A549 (cell line): ENCODE data around the gene PISD. TPM values are rescaled to one million over a fixed set of nuclear protein-coding genes. Genes with fewer than 3 reads are reported as not detected.
A peak's percentile ranks its signal among the peaks of the same experiment; 100 is the strongest.

Experiments
- ATAC-seq, 2 experiments: fragments of 200-7000 bp in 1 of 2; fragments of >200 bp in 1 of 2; cut with Nextera tagmentation in 1 of 2; cut with Tn5 transposase in 1 of 2; 3 replicates each; pipeline versions ENCODE4 v1.8.0 to v1.9.1; 2018 to 2020; ENCODE audit warnings: mild to moderate bottlenecking in 1 of 2, moderate library complexity in 1 of 2
- CTCF ChIA-PET: fragments of 300-600 bp; sonication (Branson Sonifier 250); formaldehyde crosslinking; extraction: SDS; loops from one replicate; lab custom pipeline; 2021; ENCODE audit warnings: antibody characterized with exemption, inconsistent platforms; lab: Yijun Ruan, JAX
- POLR2A ChIA-PET: fragments of 350-600 bp; formaldehyde crosslinking; extraction: SDS; loops from one replicate; lab custom pipeline; 2021; ENCODE audit warnings: antibody characterized with exemption, inconsistent platforms; lab: Yijun Ruan, JAX
- DNase-seq, 2 experiments: peaks; one replicate each; pipeline versions ENCODE4 v3.0.0 to v3.0.0-alpha.2; 2011 to 2016; ENCODE audit warnings: low read depth in 1 of 2, low spot score in 1 of 2
- FAIRE-seq: peaks from 2 replicates; lab custom pipeline; 2011; peaks lifted over from hg19 to GRCh38; lab: Jason Lieb, UNC
- H3K27ac ChIP-seq, 2 experiments: fragments of >200 bp; sonication (Bioruptor Twin); formaldehyde crosslinking; 3 replicates each; pipeline ENCODE4 v1.5.1; 2016 to 2017
- H3K4me1 ChIP-seq: fragments of >200 bp; sonication (Bioruptor Twin); formaldehyde crosslinking; 3 replicates; pipeline ENCODE4 v1.6.1; 2016
- H3K4me2 ChIP-seq: fragments of >200 bp; sonication (Bioruptor Twin); formaldehyde crosslinking; 3 replicates; pipeline ENCODE4 v1.6.1; 2016
- H3K4me3 ChIP-seq: fragments of >200 bp; sonication (Bioruptor Twin); formaldehyde crosslinking; 3 replicates; pipeline ENCODE4 v1.5.1; 2016
- H3K9me3 ChIP-seq: fragments of >200 bp; sonication (Bioruptor Twin); formaldehyde crosslinking; 3 replicates; pipeline ENCODE4 v1.6.1; 2016
- CEBPB ChIP-seq, 2 experiments: fragments of >200 bp in 1 of 2; sonication (Bioruptor Twin) in 1 of 2; formaldehyde crosslinking in 1 of 2; IDR thresholded peaks; 2 replicates each; pipeline ENCODE4 v1.6.1; 2012 to 2016
- CHD2 ChIP-seq: fragments of 150-350 bp; IDR thresholded peaks from 2 replicates; pipeline ENCODE4 v1.6.1; 2014; ENCODE audit warnings: low read length; ENCODE audit not compliant: partially characterized antibody
- EHMT2 ChIP-seq: fragments of 200-600 bp; sonication (generic); IDR thresholded peaks from 2 replicates; pipeline ENCODE4 v1.6.1; 2016; ENCODE audit warnings: antibody characterized with exemption, low read depth, mild to moderate bottlenecking, moderate library complexity
- EP300 ChIP-seq, 2 experiments: fragments of >200 bp; sonication (Bioruptor Twin); formaldehyde crosslinking; IDR thresholded peaks; 2 replicates in 1 of 2; 3 replicates in 1 of 2; pipeline ENCODE4 v1.6.1; 2016 to 2017
- FOSB ChIP-seq: fragments of 250-450 bp; sonication (Bioruptor Pico); IDR thresholded peaks from 2 replicates; pipeline ENCODE4 v1.5.0; 2020; ENCODE audit warnings: mild to moderate bottlenecking, moderate library complexity
- GATA3 ChIP-seq: IDR thresholded peaks from 2 replicates; pipeline ENCODE4 v1.6.1; 2012; ENCODE audit warnings: borderline replicate concordance
- HOXA7 ChIP-seq: fragments of 250-450 bp; sonication (Bioruptor Pico); IDR thresholded peaks from 2 replicates; pipeline ENCODE4 v1.5.0; 2020; ENCODE audit warnings: mild to moderate bottlenecking, moderate library complexity
- JUNB ChIP-seq: fragments of >200 bp; sonication (Bioruptor Twin); formaldehyde crosslinking; IDR thresholded peaks from 2 replicates; pipeline ENCODE4 v1.6.1; 2016
- KDM5A ChIP-seq: fragments of 200-600 bp; sonication (generic); IDR thresholded peaks from 2 replicates; pipeline ENCODE4 v1.6.1; 2016; ENCODE audit warnings: antibody characterized with exemption, mild to moderate bottlenecking
- NFE2L2 ChIP-seq: fragments of 150-350 bp; conservative IDR thresholded peaks from 2 replicates; pipeline ENCODE4 v1.6.1; 2014; ENCODE audit warnings: low read length
- NR3C1 ChIP-seq: fragments of >200 bp; sonication (Bioruptor Twin); formaldehyde crosslinking; IDR thresholded peaks from 3 replicates; pipeline ENCODE4 v1.6.1; 2017
- RCOR1 ChIP-seq: fragments of 150-350 bp; IDR thresholded peaks from 2 replicates; pipeline ENCODE4 v1.6.1; 2014; ENCODE audit warnings: antibody characterized with exemption, low read length, low read depth
- RFX5 ChIP-seq: fragments of 450-650 bp; IDR thresholded peaks from 2 replicates; pipeline ENCODE4 v1.7.1; 2014; ENCODE audit warnings: antibody characterized with exemption, mild to moderate bottlenecking, moderate library complexity
- RNF2 ChIP-seq: fragments of 200-600 bp; sonication (generic); IDR thresholded peaks from 2 replicates; pipeline ENCODE4 v1.6.1; 2016; ENCODE audit warnings: low read depth, mild to moderate bottlenecking, antibody characterized with exemption, moderate library complexity, borderline replicate concordance
- TP53 ChIP-seq: fragments of 250-450 bp; sonication (Bioruptor Pico); IDR thresholded peaks from 2 replicates; pipeline ENCODE4 v1.5.0; 2021; ENCODE audit warnings: mild to moderate bottlenecking, moderate library complexity
- ZC3H11A ChIP-seq: fragments of 450-650 bp; IDR thresholded peaks from 2 replicates; pipeline ENCODE4 v1.6.1; 2014; ENCODE audit warnings: antibody characterized with exemption, mild to moderate bottlenecking
- ZFP36 ChIP-seq: fragments of 450-650 bp; IDR thresholded peaks from 2 replicates; pipeline ENCODE4 v1.6.1; 2014; ENCODE audit warnings: borderline replicate concordance; ENCODE audit not compliant: partially characterized antibody
- WGBS: methylation state at CpG from one replicate; pipeline ENCODE4 v1.1.6; 2017; ENCODE audit errors: missing lambda C conversion rate; 5-methylcytosine and 5-hydroxymethylcytosine counted together
- polyA plus RNA-seq, 4 experiments: library from polyadenylated mRNA; depleted of rRNA in 3 of 4; stranded (reverse); fragments of >200 nt; fragmentation: RNase III in 1 of 4; extraction: RNeasy Plus Mini Kit Qiagen cat#74134 plus additional on column Dnase treatment in 1 of 4; gene quantifications; 2 replicates in 3 of 4; 3 replicates in 1 of 4; pipeline ENCODE4 v1.2.3, GENCODE V29; 2011 to 2017
- TF ChIP-seq, protein P1 (sequence below): fragments of >200 bp; sonication (Bioruptor Twin); formaldehyde crosslinking; IDR thresholded peaks from 3 replicates; pipeline ENCODE4 v1.6.1; 2016
- TF ChIP-seq, protein P2 (sequence below): IDR thresholded peaks from 2 replicates; pipeline ENCODE4 v1.6.1; 2012; ENCODE audit warnings: low read depth, borderline replicate concordance
- TF ChIP-seq, protein P3 (sequence below): fragments of 200-600 bp; sonication (generic); IDR thresholded peaks from 2 replicates; pipeline ENCODE4 v1.6.1; 2016; ENCODE audit warnings: antibody characterized with exemption, mild to moderate bottlenecking, moderate library complexity
- TF ChIP-seq, protein P4 (sequence below): fragments of 150-350 bp; IDR thresholded peaks from 2 replicates; pipeline ENCODE4 v1.6.1; 2014; ENCODE audit warnings: low read depth, mild to moderate bottlenecking, low read length
- TF ChIP-seq, protein P5 (sequence below): fragments of 450-650 bp; IDR thresholded peaks from 2 replicates; pipeline ENCODE4 v1.6.1; 2014; ENCODE audit warnings: antibody characterized with exemption
- TF ChIP-seq, protein P6 (sequence below): fragments of 250-450 bp; sonication (Bioruptor Pico); IDR thresholded peaks from 2 replicates; pipeline ENCODE4 v1.5.0; 2021; ENCODE audit warnings: mild to moderate bottlenecking, moderate library complexity, borderline replicate concordance

The PISD gene
- polyA plus RNA-seq, 2 of the 4 experiments (the other 2 are of a cell fraction): 11.0 to 17.3 TPM

DNA sequence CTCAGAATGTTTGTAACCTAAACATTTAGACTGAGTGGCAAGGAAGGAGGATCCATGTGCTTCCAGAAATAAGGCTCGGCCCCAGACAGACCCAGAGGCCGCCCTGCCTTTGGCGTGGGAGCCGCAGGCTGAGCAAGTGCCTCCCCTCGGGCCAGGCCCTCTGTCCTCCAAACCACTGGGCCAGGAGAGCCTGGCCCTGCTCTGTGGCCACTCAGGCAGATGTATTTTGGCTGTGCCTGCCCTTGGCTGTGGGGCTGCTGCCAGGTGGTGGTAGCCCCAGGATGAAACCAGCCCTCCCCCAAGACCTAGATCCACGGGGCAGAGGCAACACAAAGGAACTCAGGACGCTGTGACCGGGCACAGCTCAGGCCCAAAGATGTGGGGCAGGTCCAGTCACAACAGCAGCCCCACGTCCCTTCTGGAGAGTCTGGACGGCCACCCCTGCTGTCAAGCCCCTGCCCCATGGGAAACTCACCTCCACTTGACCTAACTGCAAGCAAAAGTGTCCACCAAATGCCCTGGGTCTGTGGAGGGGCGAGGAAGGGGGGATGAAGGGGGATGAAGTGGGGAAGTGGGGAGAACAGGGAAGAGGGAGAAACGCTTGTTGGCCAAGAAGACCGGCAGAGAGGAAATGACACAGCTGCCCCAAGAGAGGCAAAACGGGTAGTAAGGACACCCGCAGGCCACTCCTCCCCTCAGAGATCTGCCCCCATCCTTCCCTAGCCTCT is 24.0 kb downstream of the PISD start:
- 72% methylated on average over 11 of the region's 15 CpGs for WGBS
- ATAC-seq (peak in 1 of 2 experiments; percentile 25; a peak in 1 of 6 replicates), DNase-seq (no peak), FAIRE-seq (no peak)
- no peaks in the 10 kb centered on the region for H3K9me3 ChIP-seq
- H3K4me3 ChIP-seq: no peak overlapping the region
- no peak for TF ChIP-seq KDM5A
- TF ChIP-seq, protein P1, sequence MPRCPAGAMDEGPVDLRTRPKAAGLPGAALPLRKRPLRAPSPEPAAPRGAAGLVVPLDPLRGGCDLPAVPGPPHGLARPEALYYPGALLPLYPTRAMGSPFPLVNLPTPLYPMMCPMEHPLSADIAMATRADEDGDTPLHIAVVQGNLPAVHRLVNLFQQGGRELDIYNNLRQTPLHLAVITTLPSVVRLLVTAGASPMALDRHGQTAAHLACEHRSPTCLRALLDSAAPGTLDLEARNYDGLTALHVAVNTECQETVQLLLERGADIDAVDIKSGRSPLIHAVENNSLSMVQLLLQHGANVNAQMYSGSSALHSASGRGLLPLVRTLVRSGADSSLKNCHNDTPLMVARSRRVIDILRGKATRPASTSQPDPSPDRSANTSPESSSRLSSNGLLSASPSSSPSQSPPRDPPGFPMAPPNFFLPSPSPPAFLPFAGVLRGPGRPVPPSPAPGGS: no peak
- no peak for TF ChIP-seq RNF2
- no peak for TF ChIP-seq FOSB
- TF ChIP-seq, protein P2, sequence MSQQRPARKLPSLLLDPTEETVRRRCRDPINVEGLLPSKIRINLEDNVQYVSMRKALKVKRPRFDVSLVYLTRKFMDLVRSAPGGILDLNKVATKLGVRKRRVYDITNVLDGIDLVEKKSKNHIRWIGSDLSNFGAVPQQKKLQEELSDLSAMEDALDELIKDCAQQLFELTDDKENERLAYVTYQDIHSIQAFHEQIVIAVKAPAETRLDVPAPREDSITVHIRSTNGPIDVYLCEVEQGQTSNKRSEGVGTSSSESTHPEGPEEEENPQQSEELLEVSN: no peak
- TF ChIP-seq, protein P3, sequence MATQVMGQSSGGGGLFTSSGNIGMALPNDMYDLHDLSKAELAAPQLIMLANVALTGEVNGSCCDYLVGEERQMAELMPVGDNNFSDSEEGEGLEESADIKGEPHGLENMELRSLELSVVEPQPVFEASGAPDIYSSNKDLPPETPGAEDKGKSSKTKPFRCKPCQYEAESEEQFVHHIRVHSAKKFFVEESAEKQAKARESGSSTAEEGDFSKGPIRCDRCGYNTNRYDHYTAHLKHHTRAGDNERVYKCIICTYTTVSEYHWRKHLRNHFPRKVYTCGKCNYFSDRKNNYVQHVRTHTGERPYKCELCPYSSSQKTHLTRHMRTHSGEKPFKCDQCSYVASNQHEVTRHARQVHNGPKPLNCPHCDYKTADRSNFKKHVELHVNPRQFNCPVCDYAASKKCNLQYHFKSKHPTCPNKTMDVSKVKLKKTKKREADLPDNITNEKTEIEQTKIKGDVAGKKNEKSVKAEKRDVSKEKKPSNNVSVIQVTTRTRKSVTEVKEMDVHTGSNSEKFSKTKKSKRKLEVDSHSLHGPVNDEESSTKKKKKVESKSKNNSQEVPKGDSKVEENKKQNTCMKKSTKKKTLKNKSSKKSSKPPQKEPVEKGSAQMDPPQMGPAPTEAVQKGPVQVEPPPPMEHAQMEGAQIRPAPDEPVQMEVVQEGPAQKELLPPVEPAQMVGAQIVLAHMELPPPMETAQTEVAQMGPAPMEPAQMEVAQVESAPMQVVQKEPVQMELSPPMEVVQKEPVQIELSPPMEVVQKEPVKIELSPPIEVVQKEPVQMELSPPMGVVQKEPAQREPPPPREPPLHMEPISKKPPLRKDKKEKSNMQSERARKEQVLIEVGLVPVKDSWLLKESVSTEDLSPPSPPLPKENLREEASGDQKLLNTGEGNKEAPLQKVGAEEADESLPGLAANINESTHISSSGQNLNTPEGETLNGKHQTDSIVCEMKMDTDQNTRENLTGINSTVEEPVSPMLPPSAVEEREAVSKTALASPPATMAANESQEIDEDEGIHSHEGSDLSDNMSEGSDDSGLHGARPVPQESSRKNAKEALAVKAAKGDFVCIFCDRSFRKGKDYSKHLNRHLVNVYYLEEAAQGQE: no peak
- no peak for TF ChIP-seq RFX5
- no peak for TF ChIP-seq JUNB
- TF ChIP-seq HOXA7 (CRISPR knock-in tag): no peak
- TF ChIP-seq EHMT2: no peak
- no peak for TF ChIP-seq CEBPB (IDR thresholded peaks at IDR 0.05)
- TF ChIP-seq ZC3H11A: no peak
- no peak for TF ChIP-seq EP300 (IDR thresholded peaks at IDR 0.05)
- no peak for TF ChIP-seq NR3C1
- no peak for TF ChIP-seq CHD2
- TF ChIP-seq ZFP36: no peak
- TF ChIP-seq GATA3: no peak
- TF ChIP-seq RCOR1: no peak
- no peak for TF ChIP-seq TP53 (CRISPR knock-in tag)
- ChIA-PET POLR2A (no interaction called here), CTCF (interaction anchor here (0.5 kb wide), 1 partner anchor 26 kb away, joined by 3 read pairs; no protein-coding TSS in a partner anchor)
- no peak overlapping the region for H3K27ac ChIP-seq
- H3K4me2 ChIP-seq: no peak overlapping the region
- no peaks in the 10 kb centered on the region for H3K4me1 ChIP-seq

DNA sequence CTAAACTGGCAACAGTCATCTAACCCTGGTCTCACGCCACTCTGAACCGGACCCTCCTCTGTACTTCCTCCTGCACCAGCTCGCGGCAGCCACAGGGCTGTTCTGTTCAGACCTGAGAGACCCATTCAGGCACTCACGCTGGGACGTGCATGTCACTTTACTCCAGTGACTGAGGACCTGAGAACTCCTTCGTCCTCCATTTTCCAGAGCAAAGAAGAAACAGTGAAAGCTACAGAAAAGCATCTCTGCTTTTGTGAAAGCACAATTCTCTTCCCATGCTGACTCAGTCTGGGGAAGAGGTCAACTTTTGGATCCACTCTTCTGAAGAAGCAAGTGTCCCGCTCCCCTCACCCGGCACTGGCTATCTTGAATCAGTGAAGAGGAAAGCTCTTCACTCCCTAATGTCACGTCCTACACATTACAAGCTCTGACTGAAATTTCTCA is 24.5 kb downstream of the PISD start:
- TF ChIP-seq NFE2L2 (no peak), RCOR1 (no peak), CEBPB (IDR thresholded peaks at IDR 0.05) (no peak)
- TF ChIP-seq, protein P4, sequence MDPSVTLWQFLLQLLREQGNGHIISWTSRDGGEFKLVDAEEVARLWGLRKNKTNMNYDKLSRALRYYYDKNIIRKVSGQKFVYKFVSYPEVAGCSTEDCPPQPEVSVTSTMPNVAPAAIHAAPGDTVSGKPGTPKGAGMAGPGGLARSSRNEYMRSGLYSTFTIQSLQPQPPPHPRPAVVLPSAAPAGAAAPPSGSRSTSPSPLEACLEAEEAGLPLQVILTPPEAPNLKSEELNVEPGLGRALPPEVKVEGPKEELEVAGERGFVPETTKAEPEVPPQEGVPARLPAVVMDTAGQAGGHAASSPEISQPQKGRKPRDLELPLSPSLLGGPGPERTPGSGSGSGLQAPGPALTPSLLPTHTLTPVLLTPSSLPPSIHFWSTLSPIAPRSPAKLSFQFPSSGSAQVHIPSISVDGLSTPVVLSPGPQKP: no peak
- TF ChIP-seq, protein P5, sequence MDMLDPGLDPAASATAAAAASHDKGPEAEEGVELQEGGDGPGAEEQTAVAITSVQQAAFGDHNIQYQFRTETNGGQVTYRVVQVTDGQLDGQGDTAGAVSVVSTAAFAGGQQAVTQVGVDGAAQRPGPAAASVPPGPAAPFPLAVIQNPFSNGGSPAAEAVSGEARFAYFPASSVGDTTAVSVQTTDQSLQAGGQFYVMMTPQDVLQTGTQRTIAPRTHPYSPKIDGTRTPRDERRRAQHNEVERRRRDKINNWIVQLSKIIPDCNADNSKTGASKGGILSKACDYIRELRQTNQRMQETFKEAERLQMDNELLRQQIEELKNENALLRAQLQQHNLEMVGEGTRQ: no peak
- TF ChIP-seq, protein P6, sequence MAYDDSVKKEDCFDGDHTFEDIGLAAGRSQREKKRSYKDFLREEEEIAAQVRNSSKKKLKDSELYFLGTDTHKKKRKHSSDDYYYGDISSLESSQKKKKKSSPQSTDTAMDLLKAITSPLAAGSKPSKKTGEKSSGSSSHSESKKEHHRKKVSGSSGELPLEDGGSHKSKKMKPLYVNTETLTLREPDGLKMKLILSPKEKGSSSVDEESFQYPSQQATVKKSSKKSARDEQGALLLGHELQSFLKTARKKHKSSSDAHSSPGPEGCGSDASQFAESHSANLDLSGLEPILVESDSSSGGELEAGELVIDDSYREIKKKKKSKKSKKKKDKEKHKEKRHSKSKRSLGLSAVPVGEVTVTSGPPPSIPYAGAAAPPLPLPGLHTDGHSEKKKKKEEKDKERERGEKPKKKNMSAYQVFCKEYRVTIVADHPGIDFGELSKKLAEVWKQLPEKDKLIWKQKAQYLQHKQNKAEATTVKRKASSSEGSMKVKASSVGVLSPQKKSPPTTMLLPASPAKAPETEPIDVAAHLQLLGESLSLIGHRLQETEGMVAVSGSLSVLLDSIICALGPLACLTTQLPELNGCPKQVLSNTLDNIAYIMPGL (CRISPR knock-in tag): no peak
- TF ChIP-seq, all 56 proteins: peak for 0
- no peak overlapping the region for H3K27ac ChIP-seq
- ChIA-PET POLR2A (no interaction called here), CTCF (interaction anchor here (0.5 to 0.8 kb wide), 2 partner anchors 26 to 76 kb away, joined by 3 read pairs; no protein-coding TSS in a partner anchor)
- no peak overlapping the region for H3K4me2 ChIP-seq
- ATAC-seq: no peak
- H3K4me3 ChIP-seq: no peak overlapping the region
- H3K9me3 ChIP-seq: no peaks in the 10 kb centered on the region
- DNase-seq: no peak
- no peaks in the 10 kb centered on the region for H3K4me1 ChIP-seq
- FAIRE-seq: no peak
- 89% methylated on average over 10 of the region's 10 CpGs for WGBS
